ENCODE results near the gene CCT3.

- no peak for TF ChIP-seq CTCF (IDR thresholded peaks at IDR 0.05)
- TF ChIP-seq POLR2A (IDR thresholded peaks at IDR 0.05), result no peak
Observed at GRCh38 chr1:156285437-156285836, 52.7 kb downstream of the CCT3 start.

All from vagina (tissue), 2 donors.